SK-N-SH treated with all-trans-retinoic acid at 6 μM for 48 hours (cell line): ENCODE results near the gene TOGARAM1.

Experiments
- CREB5 ChIP-seq: fragments of 250-450 bp; sonication (Bioruptor Pico); IDR thresholded peaks from 2 replicates; pipeline ENCODE4 v1.5.1; 2020; ENCODE audit warnings: low read depth, mild to moderate bottlenecking, moderate library complexity
- ESRRG ChIP-seq: fragments of 250-450 bp; sonication (Bioruptor Pico); IDR thresholded peaks from 2 replicates; pipeline ENCODE4 v1.6.1; 2021; ENCODE audit warnings: mild to moderate bottlenecking
- PATZ1 ChIP-seq: fragments of 250-450 bp; sonication (Bioruptor Pico); IDR thresholded peaks from 2 replicates; pipeline ENCODE4 v1.8.0; 2020; ENCODE audit warnings: mild to moderate bottlenecking, moderate library complexity, borderline replicate concordance
- ZFP30 ChIP-seq: fragments of 450-650 bp; formaldehyde crosslinking; IDR thresholded peaks from 2 replicates; pipeline ENCODE4 v1.5.0; 2022; ENCODE audit warnings: mild to moderate bottlenecking, moderate library complexity
- ZNF8 ChIP-seq: fragments of 450-650 bp; formaldehyde crosslinking; IDR thresholded peaks from 2 replicates; pipeline ENCODE4 v1.5.0; 2020; ENCODE audit warnings: mild to moderate bottlenecking, moderate library complexity

GRCh38 chr14:44990533-44990932 lies 28.5 kb downstream of the TOGARAM1 start:
- TF ChIP-seq PATZ1 (CRISPR knock-in tag) (no peak), ZNF8 (no peak), ESRRG (no peak), CREB5 (CRISPR knock-in tag) (no peak), ZFP30 (CRISPR knock-in tag) (no peak)
